GM23338 (cell line): ENCODE results near the gene NGEF.

Source experiments
- CREB1 ChIP-seq: fragments of 250-450 bp; sonication (Bioruptor Pico); IDR thresholded peaks from 2 replicates; pipeline ENCODE4 v1.5.0; 2020; ENCODE audit warnings: low read depth, mild to moderate bottlenecking, moderate library complexity
- EZH2 ChIP-seq: fragments of 200-600 bp; sonication (generic); IDR thresholded peaks from one replicate; pipeline ENCODE4 v1.8.0; 2017; ENCODE audit warnings: antibody characterized with exemption, mild to moderate bottlenecking, low read depth; ENCODE audit not compliant: unreplicated experiment
- EZH2phosphoT487 ChIP-seq: fragments of 200-600 bp; sonication (generic); IDR thresholded peaks from one replicate; pipeline ENCODE4 v1.8.1; 2018; ENCODE audit warnings: antibody characterized with exemption; ENCODE audit not compliant: unreplicated experiment
- JUNB ChIP-seq: IDR thresholded peaks from one replicate; pipeline ENCODE4 v1.6.1; 2016; ENCODE audit warnings: antibody characterized with exemption; ENCODE audit not compliant: unreplicated experiment
- NANOG ChIP-seq: IDR thresholded peaks from 2 replicates; pipeline ENCODE4 v1.6.1; 2016; ENCODE audit warnings: antibody characterized with exemption, borderline replicate concordance
- POLR2AphosphoS5 ChIP-seq: IDR thresholded peaks from 2 replicates; pipeline ENCODE4 v1.6.1; 2016; ENCODE audit warnings: antibody characterized with exemption, low read depth
- ZNF331 ChIP-seq: fragments of 250-450 bp; sonication (Bioruptor Pico); IDR thresholded peaks from 2 replicates; pipeline ENCODE4 v1.5.0; 2020; ENCODE audit warnings: low read depth, mild to moderate bottlenecking, moderate library complexity
- TF ChIP-seq, protein P1 (sequence below), 2 experiments: fragments of 200-600 bp in 1 of 2; sonication (generic) in 1 of 2; conservative IDR thresholded peaks; 2 replicates each; pipeline versions ENCODE4 v1.5.1 to v1.6.1; 2016 to 2017; ENCODE audit warnings: antibody characterized with exemption in 2 of 2, low read depth in 2 of 2, mild to moderate bottlenecking in 2 of 2, moderate library complexity in 1 of 2

DNA sequence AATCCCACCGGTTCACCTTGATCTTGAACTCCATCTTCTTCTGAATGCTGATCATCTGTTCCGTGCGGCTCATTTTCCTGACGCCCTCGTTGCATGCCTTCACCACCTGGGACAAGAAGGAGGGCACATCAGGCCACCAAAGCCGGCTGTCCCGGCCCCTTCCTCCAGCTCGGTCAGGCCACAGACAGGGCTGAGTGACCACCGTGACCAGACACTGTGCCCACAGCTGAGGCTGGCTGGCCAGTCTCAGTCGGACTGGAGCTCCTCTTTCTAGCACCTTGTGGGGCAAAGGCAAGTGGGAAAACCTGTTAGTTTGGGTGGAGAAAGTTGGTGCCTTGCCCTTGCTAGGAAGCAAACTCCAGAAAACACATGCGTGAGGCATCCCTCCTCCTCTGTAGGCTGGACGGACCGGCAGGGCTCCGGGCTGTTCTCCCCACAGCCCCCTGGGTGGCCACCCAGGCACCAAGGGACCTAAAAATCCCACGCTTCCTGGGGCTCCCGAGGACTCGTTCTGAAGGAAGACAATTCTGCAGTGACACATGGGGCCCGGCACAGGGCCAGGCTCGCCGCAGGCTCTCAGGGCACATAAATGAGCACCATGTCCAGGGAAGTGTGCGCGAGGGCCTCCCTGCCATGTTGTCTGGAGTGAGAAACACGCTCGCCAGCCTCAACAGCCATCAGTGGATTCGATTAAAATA is 127.6 kb downstream of the NGEF start:
- TF ChIP-seq, protein P1, sequence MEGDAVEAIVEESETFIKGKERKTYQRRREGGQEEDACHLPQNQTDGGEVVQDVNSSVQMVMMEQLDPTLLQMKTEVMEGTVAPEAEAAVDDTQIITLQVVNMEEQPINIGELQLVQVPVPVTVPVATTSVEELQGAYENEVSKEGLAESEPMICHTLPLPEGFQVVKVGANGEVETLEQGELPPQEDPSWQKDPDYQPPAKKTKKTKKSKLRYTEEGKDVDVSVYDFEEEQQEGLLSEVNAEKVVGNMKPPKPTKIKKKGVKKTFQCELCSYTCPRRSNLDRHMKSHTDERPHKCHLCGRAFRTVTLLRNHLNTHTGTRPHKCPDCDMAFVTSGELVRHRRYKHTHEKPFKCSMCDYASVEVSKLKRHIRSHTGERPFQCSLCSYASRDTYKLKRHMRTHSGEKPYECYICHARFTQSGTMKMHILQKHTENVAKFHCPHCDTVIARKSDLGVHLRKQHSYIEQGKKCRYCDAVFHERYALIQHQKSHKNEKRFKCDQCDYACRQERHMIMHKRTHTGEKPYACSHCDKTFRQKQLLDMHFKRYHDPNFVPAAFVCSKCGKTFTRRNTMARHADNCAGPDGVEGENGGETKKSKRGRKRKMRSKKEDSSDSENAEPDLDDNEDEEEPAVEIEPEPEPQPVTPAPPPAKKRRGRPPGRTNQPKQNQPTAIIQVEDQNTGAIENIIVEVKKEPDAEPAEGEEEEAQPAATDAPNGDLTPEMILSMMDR (conservative IDR thresholded peaks at IDR 0.05; ENCODE audit: low read depth in 2 of 2): no peak
- no peak for TF ChIP-seq EZH2phosphoT487
- TF ChIP-seq POLR2AphosphoS5: no peak
- TF ChIP-seq EZH2: no peak
- no peak for TF ChIP-seq CREB1
- TF ChIP-seq NANOG: no peak
- no peak for TF ChIP-seq JUNB
- TF ChIP-seq ZNF331 (CRISPR knock-in tag): no peak
